GM12873 (cell line): ENCODE measurements around the gene BCL11A.

Experiments
- TF ChIP-seq, protein P1 (sequence below): IDR thresholded peaks from 2 replicates; pipeline ENCODE4 v1.5.1; 2012; ENCODE audit warnings: low read depth, mild to moderate bottlenecking, moderate library complexity, low read length, control low read depth; ENCODE audit not compliant: insufficient read depth; ENCODE audit errors: missing control alignments

The BCL11A gene

GRCh38 chr2:60558536-60558935 is 5.1 kb upstream of the BCL11A start:
- TF ChIP-seq, protein P1, sequence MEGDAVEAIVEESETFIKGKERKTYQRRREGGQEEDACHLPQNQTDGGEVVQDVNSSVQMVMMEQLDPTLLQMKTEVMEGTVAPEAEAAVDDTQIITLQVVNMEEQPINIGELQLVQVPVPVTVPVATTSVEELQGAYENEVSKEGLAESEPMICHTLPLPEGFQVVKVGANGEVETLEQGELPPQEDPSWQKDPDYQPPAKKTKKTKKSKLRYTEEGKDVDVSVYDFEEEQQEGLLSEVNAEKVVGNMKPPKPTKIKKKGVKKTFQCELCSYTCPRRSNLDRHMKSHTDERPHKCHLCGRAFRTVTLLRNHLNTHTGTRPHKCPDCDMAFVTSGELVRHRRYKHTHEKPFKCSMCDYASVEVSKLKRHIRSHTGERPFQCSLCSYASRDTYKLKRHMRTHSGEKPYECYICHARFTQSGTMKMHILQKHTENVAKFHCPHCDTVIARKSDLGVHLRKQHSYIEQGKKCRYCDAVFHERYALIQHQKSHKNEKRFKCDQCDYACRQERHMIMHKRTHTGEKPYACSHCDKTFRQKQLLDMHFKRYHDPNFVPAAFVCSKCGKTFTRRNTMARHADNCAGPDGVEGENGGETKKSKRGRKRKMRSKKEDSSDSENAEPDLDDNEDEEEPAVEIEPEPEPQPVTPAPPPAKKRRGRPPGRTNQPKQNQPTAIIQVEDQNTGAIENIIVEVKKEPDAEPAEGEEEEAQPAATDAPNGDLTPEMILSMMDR = no peak

DNA sequence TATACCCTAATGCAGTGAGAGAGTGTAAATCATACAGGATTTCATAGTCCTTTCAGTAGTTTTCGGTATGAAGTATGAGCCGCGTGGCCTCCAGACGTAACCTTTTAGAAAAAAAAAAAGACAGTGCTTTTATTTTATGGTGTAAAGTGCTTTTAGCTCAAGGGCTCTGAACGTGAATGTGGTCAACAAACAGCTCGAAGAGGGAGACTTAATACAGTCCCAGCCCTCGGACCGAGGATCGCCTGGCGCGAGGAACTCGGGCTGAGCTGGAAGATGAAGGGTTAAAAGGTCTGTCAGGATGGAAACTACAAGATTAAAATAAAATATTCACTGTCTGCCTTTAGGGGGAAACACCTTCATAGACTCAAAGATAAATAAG is 4.0 kb upstream of the BCL11A start:
- TF ChIP-seq, protein P1 = no peak

- TF ChIP-seq, protein P1 = no peak
Measured at GRCh38 chr2:60556576-60557485, 3.4 kb upstream of the BCL11A start.

- TF ChIP-seq, protein P1 = no peak
Measured at GRCh38 chr2:60556175-60556574, 2.7 kb upstream of the BCL11A start.

DNA sequence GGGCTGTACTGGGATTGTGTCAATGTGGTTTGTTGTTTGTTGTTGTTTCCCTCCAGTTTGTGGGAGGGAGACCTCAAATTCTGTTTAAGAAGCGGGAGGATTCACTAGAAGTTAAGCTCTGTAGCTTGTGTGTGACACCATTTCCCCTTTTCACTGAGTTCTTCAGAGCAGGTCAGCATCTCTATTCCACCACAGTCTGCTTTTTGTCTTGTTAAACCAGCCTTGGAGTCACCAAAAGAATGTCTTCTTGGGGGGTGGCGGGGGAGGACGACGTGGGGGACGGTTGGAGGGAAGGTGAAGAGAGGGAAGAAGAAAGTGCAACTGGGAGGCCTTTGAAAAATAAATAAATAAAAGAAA is 2.3 kb upstream of the BCL11A start:
- TF ChIP-seq, protein P1 = no peak

GRCh38 chr2:60555066-60555782 is 1.8 kb upstream of the BCL11A start:
- TF ChIP-seq, protein P1 = peak; percentile 53

GRCh38 chr2:60554646-60555065 is 1.2 kb upstream of the BCL11A start:
- TF ChIP-seq, protein P1 = no peak
